NCI-H82 treated with DMSO at 0.1 percent for 48 hours (cell line): Measurements from ENCODE around the gene ASB4.
"Not testable (repeated sequence)": the region's sequence is repeated elsewhere in the genome, so short reads cannot be mapped to it uniquely, and the experiment has no call there.

ENCODE experiments used
- DNase-seq: peaks from one replicate; lab custom pipeline; 2025; ENCODE audit not compliant: unreplicated experiment; lab: John Stamatoyannopoulos, UW

Gene ASB4

DNA sequence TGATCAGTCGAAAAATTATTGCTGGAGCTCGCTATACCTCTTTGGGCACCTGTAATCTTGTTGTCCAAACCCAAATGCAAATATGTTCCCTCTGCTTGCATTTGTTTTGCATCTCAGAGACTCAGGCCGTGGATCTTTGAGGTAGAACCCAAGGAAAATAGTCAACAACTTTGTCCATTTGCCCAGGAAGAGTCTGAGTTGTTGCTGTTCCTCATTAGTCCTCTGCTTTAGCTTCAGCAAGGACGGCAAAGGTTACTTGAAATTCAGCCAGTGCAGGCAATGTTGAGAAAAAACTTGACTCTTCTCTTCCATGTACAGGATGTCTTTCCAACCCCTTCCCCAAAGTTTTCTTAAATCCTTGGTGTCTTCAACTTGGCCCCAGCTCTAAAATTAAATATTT lies 64.8 kb downstream of the ASB4 start:
- DNase-seq, result no peak

DNA sequence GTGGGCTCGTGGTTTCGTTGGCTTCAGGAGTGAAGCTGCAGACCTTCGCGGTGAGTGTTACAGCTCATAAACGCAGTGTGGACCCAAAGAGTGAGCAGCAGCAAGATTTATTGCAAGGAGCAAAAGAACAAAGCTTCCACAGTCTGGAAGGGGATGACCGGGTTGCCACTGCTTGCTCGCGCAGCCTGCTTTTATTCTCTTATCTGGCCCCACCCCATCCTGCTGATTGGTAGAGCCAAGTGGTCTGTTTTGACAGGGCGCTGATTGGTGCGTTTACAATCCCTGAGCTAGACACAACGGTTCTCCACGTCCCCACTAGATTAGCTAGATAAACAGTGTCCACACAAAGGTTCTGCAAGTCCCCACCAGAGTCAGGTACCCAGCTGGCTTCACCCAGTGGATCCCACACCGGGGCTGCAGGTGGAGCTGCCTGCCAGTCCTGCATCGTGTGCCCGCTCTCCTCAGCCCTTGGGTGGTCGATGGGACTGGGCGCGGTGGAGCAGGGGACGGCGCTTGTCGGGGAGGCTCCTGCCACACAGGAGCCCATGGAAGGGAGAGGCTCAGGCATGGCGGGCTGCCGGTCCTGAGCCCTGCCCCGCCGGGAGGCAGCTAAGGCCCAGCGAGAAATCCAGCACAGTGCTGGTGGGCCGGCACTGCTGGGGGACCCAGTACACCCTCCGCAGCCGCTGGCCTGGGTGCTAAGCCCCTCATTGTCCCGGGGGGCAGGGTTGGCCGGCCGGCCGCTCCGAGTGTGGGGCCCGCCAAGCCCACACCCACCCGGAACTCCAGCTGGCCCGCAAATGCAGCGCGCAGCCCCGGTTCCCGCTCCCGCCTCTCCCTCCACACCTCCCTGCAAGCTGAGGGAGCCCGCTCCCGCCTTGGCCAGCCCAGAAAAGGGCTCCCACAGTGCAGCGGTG lies 66.5 kb downstream of the ASB4 start:
- DNase-seq, result not testable (repeated sequence)

DNA sequence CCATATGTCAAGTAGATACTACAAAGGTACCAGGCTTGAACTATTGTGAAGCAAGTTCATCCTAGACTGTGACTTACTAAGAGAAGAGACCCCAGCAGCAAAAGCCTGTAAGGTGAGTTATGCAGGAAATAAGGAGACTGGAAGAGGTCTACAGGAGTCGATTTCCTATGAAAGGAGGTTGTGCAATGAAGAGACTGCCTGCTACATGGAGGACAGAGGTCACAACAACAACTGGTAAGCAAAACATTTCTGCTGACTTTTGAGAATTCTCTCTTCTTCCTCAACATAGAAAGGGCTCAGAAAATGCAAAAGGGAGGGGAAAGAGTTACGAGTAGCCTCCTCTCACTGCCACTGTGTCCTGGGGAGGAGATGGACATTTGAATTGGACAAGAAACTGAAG lies 68.2 kb downstream of the ASB4 start:
- DNase-seq, result no peak

DNA sequence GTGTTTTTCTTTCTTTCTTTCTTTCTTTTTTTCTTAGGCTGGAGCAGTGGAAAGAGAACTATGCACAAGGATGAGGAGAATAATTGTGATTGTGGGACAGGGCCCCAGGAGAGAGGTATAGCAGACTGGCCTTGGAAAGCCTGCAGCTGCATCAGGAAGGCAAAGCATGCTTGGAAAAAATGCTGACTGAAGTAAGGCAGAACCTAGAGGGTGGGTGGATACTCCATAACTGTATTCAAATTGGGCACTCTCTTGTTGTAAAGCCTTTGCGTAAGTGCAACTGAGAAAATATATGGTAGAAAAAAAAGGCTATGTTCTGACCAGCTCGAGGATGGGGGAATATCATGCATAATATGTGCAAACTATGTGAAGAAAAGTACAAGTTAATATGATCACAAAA lies 71.0 kb downstream of the ASB4 start:
- no peak for DNase-seq

DNA sequence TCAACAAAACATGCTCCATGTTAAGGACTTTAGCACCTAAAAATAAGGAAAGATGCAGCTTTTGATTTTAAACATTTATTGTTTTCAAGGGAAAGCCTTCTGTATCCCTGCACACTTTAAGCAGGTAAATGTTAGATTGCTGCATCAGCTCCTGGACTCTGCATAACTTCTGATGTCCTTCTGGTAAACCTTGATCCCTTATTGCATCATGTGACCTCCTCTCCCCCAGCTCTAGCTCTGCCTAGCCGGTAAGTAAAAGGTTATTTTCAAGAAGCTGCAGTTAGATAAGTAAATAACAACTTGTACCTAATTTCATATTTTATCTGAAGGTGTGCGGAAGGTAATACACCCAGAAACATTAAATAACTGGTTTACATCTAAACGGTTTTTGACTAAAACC lies 73.1 kb downstream of the ASB4 start:
- DNase-seq, result no peak

DNA sequence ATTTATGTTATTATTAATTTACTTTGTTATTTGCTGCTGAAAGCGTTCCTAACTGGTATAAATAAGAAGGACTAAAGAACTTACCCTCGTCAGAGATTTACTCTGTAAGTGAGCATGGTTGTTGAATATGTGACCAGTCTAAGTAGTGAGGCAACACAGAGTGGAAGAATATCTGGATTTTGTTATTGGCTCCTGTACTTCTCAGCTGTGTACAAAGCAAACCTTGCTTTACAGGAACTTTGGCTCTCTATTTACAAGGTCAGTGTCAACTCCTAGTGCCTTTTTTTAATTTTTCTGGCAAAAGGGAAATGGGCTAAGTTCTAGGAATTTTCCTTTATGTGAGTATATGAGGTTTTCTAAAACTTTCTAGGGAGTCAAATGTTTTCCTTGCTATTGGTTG lies 74.9 kb downstream of the ASB4 start:
- DNase-seq, result no peak

DNA sequence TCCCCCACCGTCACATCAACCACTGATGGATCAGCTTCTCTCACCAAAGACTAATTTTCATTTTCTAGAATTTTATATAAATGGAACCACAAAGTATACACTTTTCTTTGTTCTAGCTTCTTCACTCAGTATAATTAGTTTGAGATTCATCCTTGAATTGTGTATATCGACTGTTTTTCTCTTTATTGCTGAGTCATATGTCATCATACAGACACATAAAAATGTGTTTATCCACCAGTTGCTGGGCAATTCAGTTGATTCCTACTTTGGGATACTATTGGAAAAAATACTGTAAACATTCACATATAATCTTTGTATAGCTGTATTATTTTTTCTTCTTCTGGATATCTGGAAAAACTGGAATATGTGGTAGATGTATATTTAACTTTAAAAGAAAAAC lies 84.0 kb downstream of the ASB4 start:
- no peak for DNase-seq

DNA sequence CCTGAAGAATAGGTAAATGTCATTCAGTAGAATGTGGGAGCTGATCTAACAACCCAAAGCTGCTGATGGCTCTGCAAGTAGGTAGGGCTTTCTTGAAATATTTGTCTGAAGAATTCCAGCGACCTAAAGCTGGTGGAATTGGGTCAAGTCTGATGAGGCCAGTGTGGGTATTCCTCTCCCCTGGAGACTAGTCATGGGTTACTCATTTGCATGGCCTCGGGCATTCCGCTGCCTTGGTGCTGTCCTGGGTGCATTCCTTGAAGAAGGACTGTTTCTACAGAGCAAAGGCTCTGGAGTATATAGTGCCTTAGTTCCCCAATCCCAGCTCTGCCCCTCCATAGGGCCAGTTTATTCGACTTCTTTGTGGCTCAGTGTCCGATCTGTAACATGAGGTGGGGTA lies 91.4 kb downstream of the ASB4 start:
- DNase-seq, result no peak

DNA sequence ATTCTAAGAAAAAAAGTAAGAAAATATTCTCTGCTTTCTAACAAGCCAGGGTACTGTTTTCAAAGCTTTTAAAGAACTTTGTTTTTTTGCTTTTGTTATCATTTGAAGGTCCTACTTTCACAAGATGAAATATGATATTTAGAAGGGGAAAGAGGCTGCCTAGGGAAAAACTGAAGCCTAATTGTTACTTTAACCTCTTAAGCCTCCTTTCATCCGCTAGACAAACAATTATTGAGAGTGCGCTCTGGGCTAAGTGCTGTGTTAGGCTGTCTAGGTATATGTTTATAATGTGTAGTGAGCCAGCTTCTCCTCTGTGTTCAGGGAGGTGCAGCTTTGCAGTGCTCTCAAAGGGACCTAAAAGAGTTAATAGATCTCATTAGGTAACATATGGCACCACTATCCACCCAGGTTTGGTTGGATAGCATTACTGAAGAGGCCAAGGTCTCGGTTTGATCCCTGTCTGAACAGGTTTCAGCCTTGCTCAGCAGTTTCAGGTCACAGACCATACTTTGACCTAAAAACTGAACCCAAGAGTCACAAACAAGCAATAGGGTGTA lies 92.6 kb downstream of the ASB4 start:
- peak; percentile 98 for DNase-seq

DNA sequence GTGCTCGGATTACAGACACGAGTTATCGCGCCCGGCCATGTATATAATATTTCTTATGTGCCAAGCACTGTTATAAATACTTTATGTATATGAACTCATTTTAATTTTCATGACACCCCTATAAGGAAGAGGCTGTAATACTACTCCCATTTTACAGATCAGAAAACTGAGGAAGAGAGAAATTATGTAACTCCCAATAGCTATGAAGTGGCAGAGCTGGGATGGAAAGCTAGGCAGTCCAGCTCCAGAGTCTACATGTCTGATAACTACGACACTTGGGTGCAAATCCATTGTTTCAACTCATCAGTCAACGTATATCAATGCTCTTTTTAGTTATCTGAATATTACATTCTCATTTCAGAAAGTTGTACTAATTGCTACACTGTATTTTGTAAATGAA lies 93.6 kb downstream of the ASB4 start:
- no peak for DNase-seq

DNA sequence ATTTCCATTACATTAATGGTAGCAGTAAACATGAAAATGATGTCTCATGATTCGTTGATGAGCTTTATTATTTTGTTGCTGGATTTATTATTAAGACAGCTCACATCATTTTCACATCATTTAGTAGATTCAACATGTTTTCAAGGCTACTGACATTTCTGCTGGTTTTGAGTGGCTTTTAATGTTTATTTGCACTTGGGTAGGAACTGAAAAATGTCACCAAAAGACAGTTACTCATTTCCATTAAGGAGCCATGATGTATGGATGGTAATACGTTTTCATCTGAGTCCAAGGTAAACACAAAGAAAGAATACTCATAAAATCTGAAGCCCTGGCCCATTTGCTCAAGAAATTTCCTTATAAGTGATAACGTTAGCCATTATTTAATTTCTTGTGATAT lies 95.7 kb downstream of the ASB4 start:
- no peak for DNase-seq

DNA sequence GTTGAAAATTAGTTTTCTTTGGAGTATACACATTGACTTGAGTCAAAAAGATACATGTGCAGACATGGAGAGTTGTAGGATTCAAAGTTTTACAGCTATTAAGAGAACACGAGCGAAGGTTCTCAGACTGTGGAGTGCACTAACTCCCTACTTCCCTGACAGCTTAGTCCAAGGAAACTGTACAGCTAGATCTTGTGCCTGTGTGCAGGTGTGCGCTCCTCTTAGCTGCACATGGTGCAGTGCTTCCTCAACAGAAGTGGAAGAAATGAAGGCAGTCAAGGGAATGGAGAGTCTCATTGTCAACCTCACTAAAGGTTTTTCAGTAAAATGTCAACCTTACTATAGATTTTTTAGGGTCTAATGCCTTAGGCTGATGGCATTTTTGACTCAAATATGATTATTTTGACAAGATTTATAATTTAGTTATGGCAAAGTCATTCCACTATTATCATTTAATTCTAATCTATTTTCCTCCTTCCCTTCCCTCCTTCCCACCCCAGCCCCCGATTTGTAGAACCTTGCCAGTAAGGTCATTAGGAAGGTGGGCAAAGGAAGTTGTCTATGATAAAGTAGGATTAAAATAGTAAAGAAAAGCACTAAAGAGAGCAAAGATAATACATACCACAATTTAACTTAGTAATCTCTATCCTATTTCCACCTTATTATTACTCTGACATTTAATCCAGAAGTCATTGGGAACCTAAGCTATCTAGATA lies 97.0 kb downstream of the ASB4 start:
- no peak for DNase-seq

DNA sequence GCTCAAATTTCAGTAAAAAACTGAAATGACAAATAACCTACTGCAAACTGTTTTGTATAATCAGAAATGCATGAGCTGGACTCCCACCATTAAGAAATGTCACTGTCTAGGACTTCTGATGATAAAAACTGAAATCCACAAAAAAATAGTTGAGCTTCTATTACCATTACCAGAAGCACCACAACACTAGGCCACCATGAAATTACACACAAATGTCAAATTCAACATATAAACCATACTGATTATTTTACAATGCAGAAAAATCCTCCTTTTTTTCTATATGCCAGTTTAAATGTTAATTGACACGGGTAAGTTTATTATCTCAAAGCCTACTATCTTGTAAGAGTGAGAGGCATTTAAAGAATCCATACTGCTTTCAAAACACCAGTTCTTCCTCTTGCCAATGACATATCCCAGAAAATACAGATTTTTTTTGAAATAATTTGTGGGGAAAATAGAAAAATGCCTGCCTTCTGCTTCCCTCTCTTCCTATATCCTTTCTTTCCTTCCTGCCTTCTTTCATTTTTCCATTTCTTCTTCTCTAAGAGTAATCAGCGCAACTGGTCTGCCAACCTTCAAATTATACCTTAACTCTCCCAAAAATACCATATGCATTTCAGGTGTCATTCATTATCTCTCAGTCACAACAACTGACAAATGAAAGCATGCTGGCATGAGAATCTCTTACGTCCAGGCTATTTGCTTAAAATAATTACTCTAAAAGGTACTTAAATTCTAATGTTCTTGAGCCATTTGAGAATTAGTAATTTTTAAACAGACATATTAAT lies 98.3 kb downstream of the ASB4 start:
- no peak for DNase-seq

DNA sequence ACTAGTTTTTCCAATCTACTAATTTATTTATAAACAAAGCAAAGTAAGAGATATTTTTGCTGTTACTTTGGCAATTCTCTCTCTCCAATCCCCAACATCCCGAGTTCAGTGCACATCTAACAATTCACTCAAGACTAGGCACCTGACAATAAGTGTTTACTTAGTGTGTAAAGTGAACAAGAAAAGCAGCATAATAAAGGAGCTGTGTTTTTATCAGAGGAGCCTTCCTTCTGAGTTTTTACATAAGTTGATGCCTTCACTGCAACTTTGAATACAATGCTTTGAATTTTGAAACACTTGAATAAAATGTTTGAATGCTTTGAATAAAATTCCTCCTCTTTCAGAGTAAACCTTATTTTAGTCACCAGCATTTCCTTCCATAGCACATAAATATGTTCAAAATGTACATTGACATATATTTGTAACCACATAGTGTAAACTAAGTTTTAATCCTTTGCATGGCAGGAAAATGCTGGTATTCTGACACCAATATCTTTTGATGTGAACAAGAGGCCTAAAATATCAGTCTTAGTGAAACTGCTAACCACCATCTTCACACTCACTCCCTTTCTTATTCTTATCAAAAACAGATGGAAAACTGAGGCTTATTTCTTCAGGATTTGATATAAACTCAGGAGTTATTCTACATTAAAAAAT lies 99.2 kb downstream of the ASB4 start:
- DNase-seq, result no peak

DNA sequence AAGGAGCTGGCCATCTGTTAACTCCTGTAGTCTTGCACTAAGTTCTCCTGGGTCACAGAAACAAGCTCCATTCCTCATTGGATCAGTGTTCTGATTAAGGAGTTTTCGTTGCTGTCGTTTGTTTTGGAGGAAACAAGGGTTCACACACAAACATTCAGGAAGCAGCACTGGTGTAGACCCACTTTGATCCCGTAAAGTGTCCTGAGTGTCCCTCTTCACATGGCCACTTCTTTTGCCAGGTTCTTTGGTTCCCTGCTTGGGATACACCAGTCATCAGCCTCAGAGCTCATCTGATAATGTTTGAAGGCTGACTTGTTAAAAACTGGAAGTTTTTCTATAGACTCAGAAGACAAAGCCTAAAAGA lies 99.7 kb downstream of the ASB4 start:
- no peak for DNase-seq

DNA sequence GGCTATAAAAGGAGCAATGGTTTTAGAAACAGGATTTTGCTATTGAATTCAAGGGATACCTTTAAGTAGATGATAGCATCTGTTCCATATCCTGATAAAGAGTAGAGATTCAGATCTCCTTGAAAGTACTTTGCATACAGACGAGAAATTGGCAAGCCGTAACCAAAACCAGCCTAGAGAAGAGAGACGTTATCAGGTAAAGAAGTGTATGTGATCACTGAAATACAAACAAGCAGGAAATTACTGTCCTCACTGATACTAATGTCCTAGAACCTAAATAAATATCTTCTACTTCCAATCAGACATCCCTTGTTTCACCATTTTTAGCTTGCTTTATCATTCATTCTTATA lies 101.2 kb downstream of the ASB4 start:
- DNase-seq, result no peak

DNA sequence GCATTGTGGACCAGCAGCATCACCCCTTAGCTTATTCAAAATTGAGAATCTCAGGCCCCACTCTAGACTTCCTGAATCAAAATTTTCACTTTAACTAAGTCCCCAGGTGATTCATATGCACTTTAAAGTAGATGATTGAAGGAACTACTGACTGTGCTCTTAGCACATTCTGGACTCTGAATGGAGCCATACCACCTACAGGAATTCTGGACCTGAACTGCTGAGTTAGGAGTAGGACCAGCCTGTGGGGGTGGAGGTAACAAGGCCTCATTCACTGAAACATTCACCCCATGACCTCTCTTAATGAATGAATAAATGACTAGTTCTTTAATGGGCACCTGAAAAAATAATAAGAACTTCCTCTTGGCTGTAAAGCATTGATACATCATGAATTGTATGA lies 103.3 kb downstream of the ASB4 start:
- DNase-seq, result no peak

DNA sequence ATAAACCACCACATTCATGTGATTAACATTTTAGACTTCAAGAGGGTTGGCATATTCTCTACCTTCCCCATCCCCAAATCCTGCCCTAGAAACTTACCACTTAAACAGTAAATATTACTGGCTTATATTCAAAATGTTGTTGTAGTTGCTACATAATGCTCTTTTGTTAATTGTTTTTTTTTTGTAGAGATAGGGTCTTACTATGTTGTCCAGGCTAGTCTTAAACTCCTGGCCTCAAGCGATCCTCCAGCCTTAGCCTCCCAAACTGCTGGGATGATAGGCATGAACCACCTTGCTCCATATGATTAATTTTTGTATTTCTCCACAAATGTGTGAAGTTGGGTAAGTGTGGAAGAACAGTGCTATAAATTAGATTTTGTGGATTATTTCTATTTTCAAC lies 104.0 kb downstream of the ASB4 start:
- DNase-seq, result no peak
